Measurements from ENCODE around the gene KCNQ1OT1.

The KCNQ1OT1 gene

DNA sequence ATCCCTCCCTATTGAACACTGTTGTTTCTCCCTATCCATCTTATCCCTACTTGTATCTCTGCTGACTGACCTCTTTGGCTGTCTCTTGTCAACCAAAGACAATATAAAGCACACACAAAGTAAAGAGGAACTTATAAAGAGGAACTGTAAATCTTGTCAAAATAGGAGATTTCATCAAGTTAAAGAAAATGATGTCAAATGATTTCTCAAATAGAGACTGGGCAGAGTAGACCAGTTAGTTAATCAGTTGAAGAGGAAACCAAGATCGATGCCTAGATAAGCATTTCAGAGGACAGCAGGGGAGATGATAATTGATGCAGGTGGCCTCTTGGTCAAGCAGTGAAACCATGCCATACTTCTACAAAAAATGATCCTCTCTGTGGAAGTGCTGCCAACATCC lies 22.7 kb downstream of the KCNQ1OT1 start:
- H3F3A ChIP-seq (ENCODE audit: insufficient read depth, low read length): no peaks in the 10 kb centered on the region
- no peaks in the 10 kb centered on the region for H3K9me2 ChIP-seq (replicated peaks; ENCODE audit: insufficient read depth, low read length)
- no peak for DNase-seq
- no peak overlapping the region for H3K4me2 ChIP-seq (ENCODE audit: low read depth, low read length)
- no peak overlapping the region for H2AFZ ChIP-seq (ENCODE audit: low read length)
- no peaks in the 10 kb centered on the region for H3K27me3 ChIP-seq (replicated peaks; ENCODE audit: insufficient read depth, low read length)
- no peak overlapping the region for H3K9ac ChIP-seq (ENCODE audit: low read length)
- H3K9me3 ChIP-seq (replicated peaks; ENCODE audit: insufficient read depth, low read length): no peaks in the 10 kb centered on the region
- H3K27ac ChIP-seq (ENCODE audit: low read length): no peak overlapping the region
- H3K79me2 ChIP-seq (ENCODE audit: low read length): no peaks in the 10 kb centered on the region
- H3K4me1 ChIP-seq (ENCODE audit: low read length): no peaks in the 10 kb centered on the region
- H4K20me1 ChIP-seq (ENCODE audit: insufficient read depth, low read length): no peaks in the 10 kb centered on the region
- H3K36me3 ChIP-seq (replicated peaks; ENCODE audit: insufficient read depth, low read length): no peaks in the 10 kb centered on the region
- TF ChIP-seq EZH2phosphoT487 (IDR thresholded peaks at IDR 0.05; ENCODE audit: low read length) (no peak), EZH2 (optimal IDR thresholded peaks at IDR 0.05; ENCODE audit: low read depth, low read length) (no peak)
- H3K4me3 ChIP-seq (ENCODE audit: low read length): no peak overlapping the region

- no peaks in the 10 kb centered on the region for H3K4me1 ChIP-seq (ENCODE audit: low read length)
- H3K9me3 ChIP-seq (replicated peaks; ENCODE audit: insufficient read depth, low read length): no peaks in the 10 kb centered on the region
- no peaks in the 10 kb centered on the region for H3K27me3 ChIP-seq (replicated peaks; ENCODE audit: insufficient read depth, low read length)
- H3K36me3 ChIP-seq (replicated peaks; ENCODE audit: insufficient read depth, low read length): no peaks in the 10 kb centered on the region
- no peaks in the 10 kb centered on the region for H3K9me2 ChIP-seq (replicated peaks; ENCODE audit: insufficient read depth, low read length)
- H3F3A ChIP-seq (ENCODE audit: insufficient read depth, low read length): no peaks in the 10 kb centered on the region
- no peak for DNase-seq
- no peaks in the 10 kb centered on the region for H4K20me1 ChIP-seq (ENCODE audit: insufficient read depth, low read length)
- H3K4me3 ChIP-seq (ENCODE audit: low read length): no peak overlapping the region
- no peak overlapping the region for H2AFZ ChIP-seq (ENCODE audit: low read length)
- H3K27ac ChIP-seq (ENCODE audit: low read length): no peak overlapping the region
- H3K4me2 ChIP-seq (ENCODE audit: low read depth, low read length): no peak overlapping the region
- no peaks in the 10 kb centered on the region for H3K79me2 ChIP-seq (ENCODE audit: low read length)
- TF ChIP-seq, protein P1, sequence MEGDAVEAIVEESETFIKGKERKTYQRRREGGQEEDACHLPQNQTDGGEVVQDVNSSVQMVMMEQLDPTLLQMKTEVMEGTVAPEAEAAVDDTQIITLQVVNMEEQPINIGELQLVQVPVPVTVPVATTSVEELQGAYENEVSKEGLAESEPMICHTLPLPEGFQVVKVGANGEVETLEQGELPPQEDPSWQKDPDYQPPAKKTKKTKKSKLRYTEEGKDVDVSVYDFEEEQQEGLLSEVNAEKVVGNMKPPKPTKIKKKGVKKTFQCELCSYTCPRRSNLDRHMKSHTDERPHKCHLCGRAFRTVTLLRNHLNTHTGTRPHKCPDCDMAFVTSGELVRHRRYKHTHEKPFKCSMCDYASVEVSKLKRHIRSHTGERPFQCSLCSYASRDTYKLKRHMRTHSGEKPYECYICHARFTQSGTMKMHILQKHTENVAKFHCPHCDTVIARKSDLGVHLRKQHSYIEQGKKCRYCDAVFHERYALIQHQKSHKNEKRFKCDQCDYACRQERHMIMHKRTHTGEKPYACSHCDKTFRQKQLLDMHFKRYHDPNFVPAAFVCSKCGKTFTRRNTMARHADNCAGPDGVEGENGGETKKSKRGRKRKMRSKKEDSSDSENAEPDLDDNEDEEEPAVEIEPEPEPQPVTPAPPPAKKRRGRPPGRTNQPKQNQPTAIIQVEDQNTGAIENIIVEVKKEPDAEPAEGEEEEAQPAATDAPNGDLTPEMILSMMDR (IDR thresholded peaks at IDR 0.05; ENCODE audit: low read length): no peak
- no peak for TF ChIP-seq EZH2 (optimal IDR thresholded peaks at IDR 0.05; ENCODE audit: low read depth, low read length)
- no peak for TF ChIP-seq EZH2phosphoT487 (IDR thresholded peaks at IDR 0.05; ENCODE audit: low read length)
- H3K9ac ChIP-seq (ENCODE audit: low read length): no peak overlapping the region
Observed at GRCh38 chr11:2675540-2675939, 24.3 kb downstream of the KCNQ1OT1 start.

GRCh38 chr11:2674658-2675131 lies 25.1 kb downstream of the KCNQ1OT1 start:
- no peaks in the 10 kb centered on the region for H3F3A ChIP-seq (ENCODE audit: insufficient read depth, low read length)
- no peaks in the 10 kb centered on the region for H3K9me3 ChIP-seq (replicated peaks; ENCODE audit: insufficient read depth, low read length)
- no peaks in the 10 kb centered on the region for H3K79me2 ChIP-seq (ENCODE audit: low read length)
- H3K9me2 ChIP-seq (replicated peaks; ENCODE audit: insufficient read depth, low read length): no peaks in the 10 kb centered on the region
- TF ChIP-seq EZH2phosphoT487 (IDR thresholded peaks at IDR 0.05; ENCODE audit: low read length): no peak
- TF ChIP-seq, protein P1 (IDR thresholded peaks at IDR 0.05; ENCODE audit: low read length): no peak
- no peak for TF ChIP-seq EZH2 (optimal IDR thresholded peaks at IDR 0.05; ENCODE audit: low read depth, low read length)
- no peak overlapping the region for H3K4me2 ChIP-seq (ENCODE audit: low read depth, low read length)
- no peaks in the 10 kb centered on the region for H4K20me1 ChIP-seq (ENCODE audit: insufficient read depth, low read length)
- H2AFZ ChIP-seq (ENCODE audit: low read length): no peak overlapping the region
- H3K4me3 ChIP-seq (ENCODE audit: low read length): no peak overlapping the region
- no peak overlapping the region for H3K9ac ChIP-seq (ENCODE audit: low read length)
- H3K36me3 ChIP-seq (replicated peaks; ENCODE audit: insufficient read depth, low read length): no peaks in the 10 kb centered on the region
- no peaks in the 10 kb centered on the region for H3K27me3 ChIP-seq (replicated peaks; ENCODE audit: insufficient read depth, low read length)
- DNase-seq: no peak
- H3K4me1 ChIP-seq (ENCODE audit: low read length): no peaks in the 10 kb centered on the region
- H3K27ac ChIP-seq (ENCODE audit: low read length): no peak overlapping the region

GRCh38 chr11:2673871-2674471 lies 25.8 kb downstream of the KCNQ1OT1 start:
- Histone ChIP-seq H3K9ac (ENCODE audit: low read length) (no peak overlapping the region), H3K4me3 (ENCODE audit: low read length) (no peak overlapping the region), H3K4me2 (ENCODE audit: low read depth, low read length) (no peak overlapping the region), H2AFZ (ENCODE audit: low read length) (no peak overlapping the region), H3K27me3 (replicated peaks; ENCODE audit: insufficient read depth, low read length) (no peaks in the 10 kb centered on the region), H3K9me3 (replicated peaks; ENCODE audit: insufficient read depth, low read length) (no peaks in the 10 kb centered on the region), H4K20me1 (ENCODE audit: insufficient read depth, low read length) (no peaks in the 10 kb centered on the region), H3K27ac (ENCODE audit: low read length) (no peak overlapping the region), H3K9me2 (replicated peaks; ENCODE audit: insufficient read depth, low read length) (no peaks in the 10 kb centered on the region), H3F3A (ENCODE audit: insufficient read depth, low read length) (no peaks in the 10 kb centered on the region), H3K36me3 (replicated peaks; ENCODE audit: insufficient read depth, low read length) (no peaks in the 10 kb centered on the region), H3K4me1 (ENCODE audit: low read length) (no peaks in the 10 kb centered on the region), H3K79me2 (ENCODE audit: low read length) (no peaks in the 10 kb centered on the region)
- DNase-seq: no peak
- TF ChIP-seq EZH2phosphoT487 (IDR thresholded peaks at IDR 0.05; ENCODE audit: low read length): no peak
- TF ChIP-seq, protein P1 (IDR thresholded peaks at IDR 0.05; ENCODE audit: low read length): no peak
- no peak for TF ChIP-seq EZH2 (optimal IDR thresholded peaks at IDR 0.05; ENCODE audit: low read depth, low read length)
